GM13977 (cell line): ENCODE measurements around the gene OPCML.

ENCODE experiments used
- DNase-seq: peaks from one replicate; pipeline ENCODE4 v3.0.0; 2012; ENCODE audit warnings: low spot score
- CTCF ChIP-seq: IDR thresholded peaks from 2 replicates; pipeline ENCODE4 v1.5.1; 2012; ENCODE audit warnings: mild to moderate bottlenecking, control low read depth; ENCODE audit not compliant: insufficient read depth; ENCODE audit errors: extremely low read depth, missing control alignments
- in situ Hi-C: fragments of 300-500 bp; cut with MboI; formaldehyde crosslinking; loops from one replicate; pipeline ENCODE4 v1.12.0; 2022; ENCODE audit warnings: low sequenced_read_pairs, low pct_unique_long_range_greater_than_20kb, mixed read lengths, inconsistent platforms; ENCODE audit not compliant: unreplicated experiment

Gene OPCML

GRCh38 chr11:133491680-133492383 is 40.5 kb downstream of the OPCML start:
- DNase-seq = no peak
- in situ Hi-C loops = no loop called here
- no peak for TF ChIP-seq CTCF

- no peak for TF ChIP-seq CTCF
- DNase-seq = no peak
- in situ Hi-C loops = no loop called here
Measured at GRCh38 chr11:133480722-133481121, 51.6 kb downstream of the OPCML start.

GRCh38 chr11:133479209-133479608 is 53.1 kb downstream of the OPCML start:
- in situ Hi-C loops = no loop called here
- no peak for TF ChIP-seq CTCF
- DNase-seq = no peak

GRCh38 chr11:133477251-133477625 is 55.1 kb downstream of the OPCML start:
- in situ Hi-C loops = no loop called here
- DNase-seq = no peak
- TF ChIP-seq CTCF = no peak

- in situ Hi-C loops = no loop called here
- TF ChIP-seq CTCF = peak; percentile 1
- DNase-seq = no peak
Measured at GRCh38 chr11:133476570-133477250, 55.6 kb downstream of the OPCML start.

- no peak for TF ChIP-seq CTCF
- DNase-seq = no peak
- in situ Hi-C loops = no loop called here
Measured at GRCh38 chr11:133474461-133474860, 57.8 kb downstream of the OPCML start.

GRCh38 chr11:133467686-133468085 is 64.6 kb downstream of the OPCML start:
- no peak for TF ChIP-seq CTCF
- in situ Hi-C loops = no loop called here
- DNase-seq = no peak
